Inferior parietal cortex (tissue), 1 donor: ENCODE measurements around the gene CELF4.

ENCODE experiments used
- DNase-seq: peaks from one replicate; pipeline ENCODE4 v3.0.0-alpha.2; 2016; ENCODE audit errors: extremely low spot score

CELF4 gene

GRCh38 chr18:37547196-37547827, 18.3 kb downstream of the CELF4 start:
- no peak for DNase-seq

GRCh38 chr18:37546651-37547050, 18.9 kb downstream of the CELF4 start:
- DNase-seq = no peak

GRCh38 chr18:37546272-37546537, 19.4 kb downstream of the CELF4 start:
- no peak for DNase-seq

- DNase-seq = no peak
Observed at GRCh38 chr18:37545461-37546271, 19.9 kb downstream of the CELF4 start.

GRCh38 chr18:37544713-37545112, 20.9 kb downstream of the CELF4 start:
- DNase-seq = no peak

- no peak for DNase-seq
Observed at GRCh38 chr18:37544217-37544616, 21.4 kb downstream of the CELF4 start.

- DNase-seq = no peak
Observed at GRCh38 chr18:37543321-37543720, 22.3 kb downstream of the CELF4 start.

GRCh38 chr18:37541517-37541916, 24.1 kb downstream of the CELF4 start:
- DNase-seq = no peak

- DNase-seq = no peak
Observed at GRCh38 chr18:37540424-37541138, 25.0 kb downstream of the CELF4 start.

GRCh38 chr18:37539236-37539635, 26.4 kb downstream of the CELF4 start:
- DNase-seq = no peak

GRCh38 chr18:37538526-37539205, 26.9 kb downstream of the CELF4 start:
- no peak for DNase-seq

- DNase-seq = peak; percentile 65
Observed at GRCh38 chr18:37537868-37538525, 27.6 kb downstream of the CELF4 start.

- DNase-seq = no peak
Observed at GRCh38 chr18:37536656-37537055, 28.9 kb downstream of the CELF4 start.

- no peak for DNase-seq
Observed at GRCh38 chr18:37535968-37536367, 29.6 kb downstream of the CELF4 start.

- no peak for DNase-seq
Observed at GRCh38 chr18:37534627-37535026, 31.0 kb downstream of the CELF4 start.

GRCh38 chr18:37533647-37534584, 31.7 kb downstream of the CELF4 start:
- DNase-seq = no peak

GRCh38 chr18:37532917-37533316, 32.7 kb downstream of the CELF4 start:
- DNase-seq = no peak

GRCh38 chr18:37529863-37530262, 35.7 kb downstream of the CELF4 start:
- no peak for DNase-seq

GRCh38 chr18:37529296-37529695, 36.3 kb downstream of the CELF4 start:
- no peak for DNase-seq

- DNase-seq = no peak
Observed at GRCh38 chr18:37527395-37527794, 38.2 kb downstream of the CELF4 start.

- DNase-seq = no peak
Observed at GRCh38 chr18:37525262-37525585, 40.4 kb downstream of the CELF4 start.
